H1 (cell line): ENCODE data around the gene HSF4. TPM values are rescaled to one million over a fixed set of nuclear protein-coding genes. Genes with fewer than 3 reads are reported as not detected.
A peak's percentile ranks its signal among the peaks of the same experiment; 100 is the strongest.

Experiments used
- CTCF ChIA-PET: fragments of 300-600 bp; sonication (Branson Sonifier 250); formaldehyde crosslinking; loops from one replicate; lab custom pipeline; 2021; ENCODE audit not compliant: partially characterized antibody; lab: Charles Lee
- POLR2A ChIA-PET: fragments of 300-600 bp; sonication (Branson Sonifier 250); formaldehyde crosslinking; loops from one replicate; lab custom pipeline; 2021; ENCODE audit warnings: inconsistent platforms; ENCODE audit not compliant: partially characterized antibody; lab: Charles Lee
- DNase-seq, 2 experiments: peaks; one replicate each; pipeline versions ENCODE4 v3.0.0 to v3.0.0-alpha.2; 2010 to 2022; ENCODE audit warnings: low spot score in 2 of 2, low read depth in 1 of 2, mixed read lengths in 1 of 2
- FAIRE-seq: peaks from 2 replicates; lab custom pipeline; 2011; peaks lifted over from hg19 to GRCh38; lab: Jason Lieb, UNC
- H2AFZ ChIP-seq: 2 replicates; pipeline ENCODE4 v1.8.1; 2012; ENCODE audit warnings: low read length, inconsistent platforms
- H2AK5ac ChIP-seq: 2 replicates; pipeline ENCODE4 v1.6.1; 2013; ENCODE audit warnings: low read depth, low read length
- H2BK120ac ChIP-seq: replicated peaks from 2 replicates; pipeline ENCODE3; 2013; ENCODE audit warnings: low read depth, low read length, inconsistent platforms
- H2BK12ac ChIP-seq: 2 replicates; pipeline ENCODE4 v1.6.1; 2013; ENCODE audit warnings: low read depth, low read length
- H2BK15ac ChIP-seq: 2 replicates; pipeline ENCODE4 v1.6.1; 2013; ENCODE audit warnings: low read length
- H2BK20ac ChIP-seq: 2 replicates; pipeline ENCODE4 v1.6.1; 2013; ENCODE audit warnings: low read length
- H2BK5ac ChIP-seq: 2 replicates; pipeline ENCODE4 v1.6.1; 2013; ENCODE audit warnings: low read depth, low read length
- H3K14ac ChIP-seq: 2 replicates; pipeline ENCODE4 v1.6.1; 2013; ENCODE audit warnings: inconsistent platforms; ENCODE audit not compliant: insufficient read length
- H3K18ac ChIP-seq: 2 replicates; pipeline ENCODE4 v1.6.1; 2013; ENCODE audit warnings: low read length; ENCODE audit errors: extremely low read depth
- H3K23ac ChIP-seq: 2 replicates; pipeline ENCODE4 v1.6.1; 2013; ENCODE audit warnings: inconsistent platforms; ENCODE audit not compliant: insufficient read length
- H3K23me2 ChIP-seq: 2 replicates; pipeline ENCODE4 v1.6.1; 2013; ENCODE audit warnings: low read depth, low read length
- H3K27ac ChIP-seq: 2 replicates; pipeline ENCODE4 v1.6.1; 2011; ENCODE audit warnings: low read depth, low read length, inconsistent platforms
- H3K27me3 ChIP-seq, 4 experiments: replicated peaks in 1 of 4; 1 replicate in 1 of 4; 2 replicates in 3 of 4; pipeline versions ENCODE4 v1.6.1 to v1.8.1; 2011 to 2013; ENCODE audit warnings: low read length in 3 of 4, mild to moderate bottlenecking in 3 of 4, inconsistent platforms in 2 of 4, mixed read lengths in 2 of 4, moderate library complexity in 1 of 4; ENCODE audit not compliant: control insufficient read depth in 3 of 4, insufficient read depth in 3 of 4; ENCODE audit errors: extremely low read depth in 1 of 4
- H3K36me3 ChIP-seq, 4 experiments: 2 replicates each; pipeline versions ENCODE4 v1.6.1 to v1.8.1; 2011 to 2013; ENCODE audit warnings: mild to moderate bottlenecking in 4 of 4, low read length in 3 of 4, moderate library complexity in 2 of 4, control low read depth in 1 of 4, inconsistent platforms in 1 of 4; ENCODE audit not compliant: insufficient read depth in 4 of 4, control insufficient read depth in 2 of 4
- H3K4ac ChIP-seq: replicated peaks from 2 replicates; pipeline ENCODE3; 2013; ENCODE audit warnings: low read length, low read depth, mixed read lengths, inconsistent platforms; ENCODE audit not compliant: insufficient read length
- H3K4me1 ChIP-seq, 4 experiments: replicated peaks in 1 of 4; 1 replicate in 1 of 4; 2 replicates in 3 of 4; pipeline versions ENCODE4 v1.6.1 to v1.8.1; 2011 to 2013; ENCODE audit warnings: low read length in 3 of 4, inconsistent platforms in 2 of 4, mixed read lengths in 1 of 4; ENCODE audit not compliant: insufficient read depth in 4 of 4, control insufficient read depth in 3 of 4
- H3K4me2 ChIP-seq, 2 experiments: 2 replicates each; pipeline versions ENCODE4 v1.6.1 to v1.8.1; 2011 to 2013; ENCODE audit warnings: low read depth in 2 of 2, low read length in 2 of 2, control low read depth in 1 of 2, inconsistent platforms in 1 of 2, mild to moderate bottlenecking in 1 of 2; ENCODE audit not compliant: insufficient read depth in 1 of 2
- H3K4me3 ChIP-seq, 4 experiments: fragments of 200-600, 300-600 bp in 1 of 4; sonication (generic), shearing (Covaris generic), sonication (Bioruptor Twin) in 1 of 4; 2 replicates each; pipeline versions ENCODE4 v1.5.1 to v1.8.1; 2011 to 2016; ENCODE audit warnings: low read length in 4 of 4, low read depth in 3 of 4, control low read depth in 2 of 4, inconsistent platforms in 2 of 4, mild to moderate bottlenecking in 2 of 4, mixed read lengths in 1 of 4, moderate library complexity in 1 of 4; ENCODE audit not compliant: insufficient read depth in 2 of 4; ENCODE audit errors: extremely low read depth in 1 of 4
- H3K56ac ChIP-seq: replicated peaks from 2 replicates; pipeline ENCODE3; 2013; ENCODE audit warnings: low read depth, mild to moderate bottlenecking, mixed read lengths, low read length, inconsistent platforms; ENCODE audit not compliant: insufficient read length
- H3K79me1 ChIP-seq: 2 replicates; pipeline ENCODE4 v1.6.1; 2013; ENCODE audit warnings: low read depth, low read length, control low read depth
- H3K79me2 ChIP-seq, 2 experiments: 2 replicates each; pipeline versions ENCODE4 v1.6.1 to v1.8.1; 2012 to 2013; ENCODE audit warnings: low read length in 2 of 2, mild to moderate bottlenecking in 2 of 2, inconsistent platforms in 1 of 2; ENCODE audit not compliant: insufficient read depth in 2 of 2, control insufficient read depth in 1 of 2
- H3K9ac ChIP-seq, 4 experiments: replicated peaks in 1 of 4; 1 replicate in 1 of 4; 2 replicates in 3 of 4; pipeline versions ENCODE4 v1.6.1 to v1.8.1; 2011 to 2013; ENCODE audit warnings: low read depth in 3 of 4, low read length in 3 of 4, control low read depth in 2 of 4, mild to moderate bottlenecking in 2 of 4, moderate library complexity in 2 of 4, inconsistent platforms in 1 of 4; ENCODE audit errors: extremely low read depth in 1 of 4
- H3K9me3 ChIP-seq, 2 experiments: 2 replicates each; pipeline versions ENCODE4 v1.6.1 to v1.8.1; 2012 to 2013; ENCODE audit warnings: mild to moderate bottlenecking in 2 of 2, moderate library complexity in 2 of 2, control low read depth in 1 of 2, inconsistent platforms in 1 of 2, low read depth in 1 of 2, low read length in 1 of 2, mixed read lengths in 1 of 2; ENCODE audit not compliant: insufficient read depth in 2 of 2
- H4K20me1 ChIP-seq, 2 experiments: replicated peaks in 1 of 2; 2 replicates each; pipeline versions ENCODE3 to v1.8.1; 2011 to 2013; ENCODE audit warnings: inconsistent platforms in 2 of 2, low read length in 2 of 2, mild to moderate bottlenecking in 1 of 2; ENCODE audit not compliant: insufficient read depth in 2 of 2, control insufficient read depth in 1 of 2
- H4K5ac ChIP-seq: 2 replicates; pipeline ENCODE4 v1.6.1; 2013; ENCODE audit warnings: low read length, low read depth, mixed read lengths, inconsistent platforms; ENCODE audit not compliant: insufficient read length
- H4K8ac ChIP-seq: 2 replicates; pipeline ENCODE4 v1.8.0; 2013; ENCODE audit warnings: mild to moderate bottlenecking, moderate library complexity, low read length, inconsistent platforms; ENCODE audit not compliant: insufficient read depth; ENCODE audit errors: extremely low read depth
- H4K91ac ChIP-seq: replicated peaks from 2 replicates; pipeline ENCODE3; 2013; ENCODE audit warnings: low read length, mixed read lengths, inconsistent platforms; ENCODE audit not compliant: insufficient read length
- BACH1 ChIP-seq: IDR thresholded peaks from 2 replicates; pipeline ENCODE4 v1.6.1; 2012; ENCODE audit warnings: low read length, improper control_type of control experiment
- E2F6 ChIP-seq: IDR thresholded peaks from 2 replicates; pipeline ENCODE4 v1.6.1; 2012; ENCODE audit warnings: inconsistent platforms
- EP300 ChIP-seq, 2 experiments: IDR thresholded peaks; 1 replicate in 1 of 2; 2 replicates in 1 of 2; pipeline ENCODE4 v1.6.1; 2011 to 2012; ENCODE audit warnings: low read depth in 2 of 2, low read length in 2 of 2, mild to moderate bottlenecking in 2 of 2, borderline replicate concordance in 1 of 2, inconsistent platforms in 1 of 2, moderate library complexity in 1 of 2
- EZH2 ChIP-seq: fragments of 200-600 bp; sonication (generic); IDR thresholded peaks from 2 replicates; pipeline ENCODE4 v1.7.1; 2012; ENCODE audit warnings: low read depth, mild to moderate bottlenecking, moderate library complexity, low read length, inconsistent platforms; ENCODE audit not compliant: severe bottlenecking
- HDAC6 ChIP-seq: IDR thresholded peaks from one replicate; pipeline ENCODE4 v1.7.1; 2012; ENCODE audit warnings: low read depth, mild to moderate bottlenecking, inconsistent platforms, low read length, moderate library complexity
- NRF1 ChIP-seq: IDR thresholded peaks from 2 replicates; pipeline ENCODE4 v1.6.1; 2011; ENCODE audit warnings: mild to moderate bottlenecking, low read depth, low read length, improper control_type of control experiment
- RBBP5 ChIP-seq: IDR thresholded peaks from 2 replicates; pipeline ENCODE4 v1.7.1; 2012; ENCODE audit warnings: low read depth, mild to moderate bottlenecking, inconsistent platforms, low read length, moderate library complexity, borderline replicate concordance
- RFX5 ChIP-seq: IDR thresholded peaks from 2 replicates; pipeline ENCODE4 v1.6.1; 2011; ENCODE audit warnings: low read depth, low read length, improper control_type of control experiment, borderline replicate concordance
- SIRT6 ChIP-seq: IDR thresholded peaks from one replicate; pipeline ENCODE4 v1.7.1; 2012; ENCODE audit warnings: low read length, inconsistent platforms
- TAF1 ChIP-seq: IDR thresholded peaks from 2 replicates; pipeline ENCODE4 v1.6.1; 2011; ENCODE audit warnings: mild to moderate bottlenecking, low read depth, low read length
- ZNF274 ChIP-seq: IDR thresholded peaks from 2 replicates; pipeline ENCODE4 v1.7.0; 2012; ENCODE audit warnings: low read length, borderline replicate concordance; ENCODE audit errors: extremely low read depth
- WGBS, 2 experiments: shearing (Covaris generic) in 1 of 2; methylation state at CpG; one replicate each; pipeline versions ENCODE4 v1.1.6 to v1.1.7; 2013 to 2015; ENCODE audit warnings: low lambda C conversion rate in 2 of 2, mixed read lengths in 2 of 2, inconsistent platforms in 1 of 2, low coverage in 1 of 2, missing lambda C conversion rate in 1 of 2; ENCODE audit not compliant: insufficient replicate concordance in 2 of 2, insufficient coverage in 1 of 2, insufficient read length in 1 of 2; ENCODE audit errors: extremely low coverage in 1 of 2, missing lambda C conversion rate in 1 of 2; 5-methylcytosine and 5-hydroxymethylcytosine counted together
- polyA plus RNA-seq, 7 experiments: library from polyadenylated mRNA; depleted of rRNA in 3 of 7; stranded (reverse) in 5 of 7; unstranded in 2 of 7; fragments of >200 nt in 5 of 7; fragments of 200-250 nt in 2 of 7; gene quantifications; 1 replicate in 5 of 7; 2 replicates in 1 of 7; 4 replicates in 1 of 7; pipeline versions ENCODE4 v1.2.1 to v1.2.3, GENCODE V29; 2011 to 2013; ENCODE audit warnings: missing spikeins in 2 of 7, mixed read lengths in 2 of 7
- total RNA-seq: library from RNA; stranded (reverse); fragmentation: NEBNext Ultra II Directional; extraction: Animal tissue kit (Norgen Biotek cat#: 25700); gene quantifications from 2 replicates; pipeline ENCODE4 v1.2.1, GENCODE V29; 2021

Gene HSF4
- total and polyA plus RNA-seq, 2 of the 8 experiments (the other 6 are each of a cell fraction or from before 2014, with no cell fraction given): 0.14 TPM; not detected in 1

GRCh38 chr16:67188798-67189197 lies 24.3 kb downstream of the HSF4 start:
- H3K4me2 ChIP-seq: no peak overlapping the region
- H3K79me1 ChIP-seq: peaks cover 10% of the 10 kb centered on the region
- CTCF ChIA-PET: interaction anchor here (0.7 to 9.3 kb wide), 6 partner anchors 11 to 755 kb away, joined by 3 to 151 read pairs (median 4); partner anchors contain the start of genes ELMO3, LCAT, NOL3 and TMEM208
- no peak overlapping the region for H3K18ac ChIP-seq
- no peak for DNase-seq
- H3K36me3 ChIP-seq: peaks cover 0 to 2% (median under 1%) of the 10 kb centered on the region in 4 experiments; a peak in 2 of 8 replicates
- no peak overlapping the region for H2BK120ac ChIP-seq
- no peak overlapping the region for H2BK15ac ChIP-seq
- 92% methylated on average over 11 of the region's 15 CpGs; no CpG with 5 or more reads in 1 of the 2 experiments for WGBS, 2 experiments
- no peak overlapping the region for H4K91ac ChIP-seq
- H3K9ac ChIP-seq: no peak overlapping the region
- H2BK12ac ChIP-seq: no peak overlapping the region
- peaks cover 8 to 17% of the 10 kb centered on the region in 2 experiments for H3K79me2 ChIP-seq
- POLR2A ChIA-PET: interaction anchor here (0.9 to 1.5 kb wide), 3 partner anchors 38 to 58 kb away, joined by 3 read pairs; partner anchors contain the start of genes B3GNT9 and TMEM208
- H4K8ac ChIP-seq: 0 out of 2 replicates have a peak overlapping the region, but pooled peaks have one; percentile 60
- H2AK5ac ChIP-seq: no peak overlapping the region
- H3K23ac ChIP-seq: no peak overlapping the region
- TF ChIP-seq EP300 (IDR thresholded peaks at IDR 0.05; ENCODE audit: borderline replicate concordance in 1 of 2, low read depth in 2 of 2, low read length in 2 of 2) (no peak), EZH2 (no peak), RBBP5 (no peak), TAF1 (no peak), BACH1 (no peak), E2F6 (no peak), ZNF274 (no peak), HDAC6 (no peak), NRF1 (no peak), RFX5 (no peak), SIRT6 (no peak)
- no peaks in the 10 kb centered on the region for H3K9me3 ChIP-seq
- H4K20me1 ChIP-seq: peaks cover 5 to 23% of the 10 kb centered on the region in 2 experiments
- H2BK20ac ChIP-seq: no peak overlapping the region
- H3K27me3 ChIP-seq: peaks cover 8 to 32% (median 19%) of the 10 kb centered on the region in 4 experiments
- H3K23me2 ChIP-seq: peaks cover 19% of the 10 kb centered on the region
- H3K56ac ChIP-seq: no peak overlapping the region
- no peak overlapping the region for H3K14ac ChIP-seq
- peaks cover 0 to 16% (median 12%) of the 10 kb centered on the region in 4 experiments; a peak in 6 of 7 replicates for H3K4me1 ChIP-seq
- FAIRE-seq: no peak
- H2BK5ac ChIP-seq: no peak overlapping the region
- H3K27ac ChIP-seq: no peak overlapping the region
- H3K4me3 ChIP-seq: no peak overlapping the region
- H2AFZ ChIP-seq: no peak overlapping the region
- H4K5ac ChIP-seq: no peak overlapping the region
- no peak overlapping the region for H3K4ac ChIP-seq
